K562 treated with DMSO at 1 percent for 48 hours (cell line): ENCODE results near the gene KCNJ13. TPM values are rescaled to one million over a fixed set of nuclear protein-coding genes. Genes with fewer than 3 reads are reported as not detected.

Experiments
- total RNA-seq: library from RNA; unstranded; fragments of 300-600 nt; gene quantifications from 2 replicates; pipeline ENCODE4 v1.2.3, GENCODE V29; 2022; ENCODE audit warnings: low replicate concordance; ENCODE audit errors: extremely low read depth

Gene KCNJ13
- not detected in 2 replicates for total RNA-seq

GRCh38 chr2:232776435-232776834 is at the start of gene KCNJ13:
Gene KCNJ13, minus strand, starts transcription at chr2:232776565. Its CDS starts 5,203 bp downstream, at chr2:232771362.

Other genes with a start within 250 kb of the KCNJ13 start
- not detected in 2 replicates for gene CHRNG, start 236.9 kb downstream of the KCNJ13 start, total RNA-seq
- gene TIGD1, start 226.0 kb downstream of the KCNJ13 start, total RNA-seq, result not detected in 2 replicates
- not detected in 2 replicates for gene EIF4E2, start 225.9 kb downstream of the KCNJ13 start, total RNA-seq
- not detected in 2 replicates for gene EFHD1, start 143.0 kb downstream of the KCNJ13 start, total RNA-seq
- not detected in 2 replicates for gene GIGYF2, start 79.2 kb downstream of the KCNJ13 start, total RNA-seq
- not detected in 2 replicates for gene SNORC, start 93.7 kb upstream of the KCNJ13 start, total RNA-seq
- gene NGEF, start 236.7 kb upstream of the KCNJ13 start, total RNA-seq, result not detected in 2 replicates